GM13977 (cell line): ENCODE data around the gene DRC7.

Experiments
- DNase-seq: peaks from one replicate; pipeline ENCODE4 v3.0.0; 2012; ENCODE audit warnings: low spot score
- in situ Hi-C: fragments of 300-500 bp; cut with MboI; formaldehyde crosslinking; loops from one replicate; pipeline ENCODE4 v1.12.0; 2022; ENCODE audit warnings: low sequenced_read_pairs, low pct_unique_long_range_greater_than_20kb, mixed read lengths, inconsistent platforms; ENCODE audit not compliant: unreplicated experiment
- TF ChIP-seq, protein P1 (sequence below): IDR thresholded peaks from 2 replicates; pipeline ENCODE4 v1.5.1; 2012; ENCODE audit warnings: mild to moderate bottlenecking, control low read depth; ENCODE audit not compliant: insufficient read depth; ENCODE audit errors: extremely low read depth, missing control alignments

Gene DRC7

DNA sequence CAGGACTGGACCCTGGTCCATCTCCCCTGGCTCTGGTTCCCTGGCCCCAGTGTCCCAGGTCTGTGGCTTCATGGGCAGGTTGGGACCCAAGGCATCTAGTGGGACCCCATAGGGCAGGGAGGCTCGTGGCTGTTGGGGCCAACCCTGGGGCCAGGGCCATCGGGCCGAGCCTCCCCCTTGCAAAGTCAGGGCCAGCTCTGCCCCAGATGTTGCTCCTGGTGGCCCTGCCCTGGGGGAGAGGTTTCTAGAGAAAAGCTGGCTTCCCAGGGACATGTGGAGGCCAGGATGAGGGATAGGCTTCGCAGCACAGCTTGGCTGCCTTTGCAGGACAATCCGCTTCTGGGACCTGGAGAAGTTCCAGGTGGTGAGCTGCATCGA lies 57.6 kb downstream of the DRC7 start:
- no peak for DNase-seq
- TF ChIP-seq, protein P1, sequence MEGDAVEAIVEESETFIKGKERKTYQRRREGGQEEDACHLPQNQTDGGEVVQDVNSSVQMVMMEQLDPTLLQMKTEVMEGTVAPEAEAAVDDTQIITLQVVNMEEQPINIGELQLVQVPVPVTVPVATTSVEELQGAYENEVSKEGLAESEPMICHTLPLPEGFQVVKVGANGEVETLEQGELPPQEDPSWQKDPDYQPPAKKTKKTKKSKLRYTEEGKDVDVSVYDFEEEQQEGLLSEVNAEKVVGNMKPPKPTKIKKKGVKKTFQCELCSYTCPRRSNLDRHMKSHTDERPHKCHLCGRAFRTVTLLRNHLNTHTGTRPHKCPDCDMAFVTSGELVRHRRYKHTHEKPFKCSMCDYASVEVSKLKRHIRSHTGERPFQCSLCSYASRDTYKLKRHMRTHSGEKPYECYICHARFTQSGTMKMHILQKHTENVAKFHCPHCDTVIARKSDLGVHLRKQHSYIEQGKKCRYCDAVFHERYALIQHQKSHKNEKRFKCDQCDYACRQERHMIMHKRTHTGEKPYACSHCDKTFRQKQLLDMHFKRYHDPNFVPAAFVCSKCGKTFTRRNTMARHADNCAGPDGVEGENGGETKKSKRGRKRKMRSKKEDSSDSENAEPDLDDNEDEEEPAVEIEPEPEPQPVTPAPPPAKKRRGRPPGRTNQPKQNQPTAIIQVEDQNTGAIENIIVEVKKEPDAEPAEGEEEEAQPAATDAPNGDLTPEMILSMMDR: no peak
- in situ Hi-C loops: no loop called here

DNA sequence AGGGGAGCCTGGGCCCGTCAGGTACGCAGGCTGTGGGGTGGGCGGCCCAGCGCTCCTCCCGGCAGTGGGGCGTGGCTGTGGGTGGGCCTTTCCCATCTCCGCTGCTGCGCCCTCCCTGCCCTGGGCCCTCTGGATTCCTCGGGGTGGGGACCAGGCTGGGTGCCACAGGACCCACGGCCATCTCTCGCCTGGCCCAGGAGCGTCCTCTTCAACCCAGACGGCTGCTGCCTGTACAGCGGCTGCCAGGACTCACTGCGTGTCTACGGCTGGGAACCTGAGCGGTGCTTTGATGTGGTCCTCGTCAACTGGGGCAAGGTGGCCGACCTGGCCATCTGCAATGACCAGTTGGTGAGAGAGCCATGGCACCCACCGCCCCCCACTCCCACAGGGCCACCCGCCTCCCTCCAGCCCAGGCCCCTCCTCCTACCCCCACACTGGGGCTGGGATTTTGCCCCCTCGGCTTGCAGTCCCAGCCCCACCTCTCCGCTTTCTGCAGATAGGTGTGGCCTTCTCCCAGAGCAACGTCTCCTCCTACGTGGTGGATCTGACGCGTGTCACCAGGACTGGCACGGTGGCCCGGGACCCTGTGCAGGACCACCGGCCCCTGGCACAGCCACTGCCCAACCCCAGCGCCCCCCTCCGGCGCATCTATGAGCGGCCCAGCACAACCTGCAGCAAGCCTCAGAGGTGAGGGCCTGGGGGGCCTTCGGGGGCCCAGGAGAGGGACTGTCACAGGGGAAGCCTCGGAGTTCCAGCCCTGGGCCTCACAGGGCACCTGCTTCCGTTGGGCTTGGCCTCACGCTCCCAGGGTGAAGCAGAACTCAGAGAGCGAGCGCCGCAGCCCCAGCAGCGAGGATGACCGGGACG lies 58.2 kb downstream of the DRC7 start:
- TF ChIP-seq, protein P1: no peak
- in situ Hi-C loops: no loop called here
- DNase-seq: no peak

DNA sequence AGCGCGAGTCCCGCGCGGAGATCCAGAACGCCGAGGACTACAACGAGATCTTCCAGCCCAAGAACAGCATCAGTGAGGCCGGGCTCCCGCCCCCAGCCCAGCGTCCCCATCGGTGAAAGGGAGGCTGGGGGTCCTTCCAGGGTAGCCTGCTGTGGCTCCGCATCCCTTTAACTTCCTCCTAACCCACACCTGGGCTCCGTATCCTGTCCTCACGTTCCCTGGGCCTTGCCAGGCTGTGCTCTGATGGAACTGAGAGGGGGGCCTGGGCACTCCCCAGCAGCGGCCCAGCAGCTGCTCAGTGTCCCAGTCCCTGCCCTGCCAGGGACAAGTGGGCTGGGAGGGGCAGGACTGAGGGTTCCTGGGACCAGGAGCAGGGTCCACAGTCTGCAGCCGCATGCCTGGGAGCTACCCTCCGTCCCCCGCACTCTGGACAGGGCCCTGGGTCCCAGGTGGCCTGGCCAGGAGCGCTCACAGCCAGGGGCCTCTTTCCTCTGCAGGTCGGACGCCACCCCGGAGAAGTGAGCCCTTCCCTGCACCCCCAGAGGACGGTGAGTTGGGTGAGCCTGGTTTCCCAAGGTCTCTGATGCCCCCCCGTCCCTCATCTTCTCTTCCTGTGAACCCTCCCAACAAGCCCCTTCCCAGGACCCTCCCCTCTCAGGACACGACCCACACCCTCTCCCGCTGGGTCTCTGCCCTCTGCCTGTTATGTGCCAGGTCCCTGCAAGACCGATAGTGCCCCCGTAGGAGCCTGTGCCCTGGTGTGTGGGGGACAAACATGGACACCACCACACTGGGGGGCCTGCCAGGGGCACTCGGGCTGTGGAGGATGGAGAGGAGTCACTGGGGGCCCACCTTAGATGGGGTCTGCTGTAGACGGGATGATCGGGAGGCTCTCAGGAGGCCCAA lies 59.1 kb downstream of the DRC7 start:
- in situ Hi-C loops: no loop called here
- DNase-seq: no peak
- TF ChIP-seq, protein P1: no peak

DNA sequence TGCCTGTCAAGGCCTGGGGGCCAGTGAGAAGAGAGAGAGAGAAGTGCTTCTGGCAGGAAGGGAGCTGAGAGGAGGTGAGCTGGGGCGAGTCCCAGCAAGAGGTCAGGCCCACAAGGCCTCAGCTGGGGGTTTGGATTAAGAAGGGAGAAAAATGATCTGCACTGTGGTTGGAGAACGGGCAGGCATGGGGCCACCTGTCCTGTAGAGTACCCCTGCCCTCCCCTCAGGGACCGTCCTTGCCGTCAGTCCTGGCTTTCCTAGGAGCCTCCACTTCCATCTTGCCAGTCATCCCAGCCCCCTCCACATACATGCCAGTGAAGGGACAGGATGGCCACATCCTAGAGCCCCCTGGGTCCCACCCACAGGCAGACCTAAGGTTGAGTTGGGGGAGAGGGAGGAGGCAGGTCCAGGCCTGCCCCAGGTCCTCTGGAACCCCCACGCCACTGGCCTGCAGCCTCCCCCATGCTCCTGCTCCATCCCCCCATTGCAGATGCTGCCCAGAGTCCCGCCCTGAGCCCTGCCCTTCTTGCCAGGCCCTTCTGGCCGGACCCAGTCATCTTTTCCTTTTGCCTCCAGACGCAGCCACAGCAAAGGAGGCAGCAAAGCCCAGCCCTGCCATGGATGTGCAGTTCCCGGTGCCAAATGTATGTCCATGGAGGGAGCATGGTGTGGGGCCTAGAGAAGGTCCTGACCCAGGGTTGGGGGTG lies 59.9 kb downstream of the DRC7 start:
- no peak for DNase-seq
- in situ Hi-C loops: no loop called here
- TF ChIP-seq, protein P1: no peak

DNA sequence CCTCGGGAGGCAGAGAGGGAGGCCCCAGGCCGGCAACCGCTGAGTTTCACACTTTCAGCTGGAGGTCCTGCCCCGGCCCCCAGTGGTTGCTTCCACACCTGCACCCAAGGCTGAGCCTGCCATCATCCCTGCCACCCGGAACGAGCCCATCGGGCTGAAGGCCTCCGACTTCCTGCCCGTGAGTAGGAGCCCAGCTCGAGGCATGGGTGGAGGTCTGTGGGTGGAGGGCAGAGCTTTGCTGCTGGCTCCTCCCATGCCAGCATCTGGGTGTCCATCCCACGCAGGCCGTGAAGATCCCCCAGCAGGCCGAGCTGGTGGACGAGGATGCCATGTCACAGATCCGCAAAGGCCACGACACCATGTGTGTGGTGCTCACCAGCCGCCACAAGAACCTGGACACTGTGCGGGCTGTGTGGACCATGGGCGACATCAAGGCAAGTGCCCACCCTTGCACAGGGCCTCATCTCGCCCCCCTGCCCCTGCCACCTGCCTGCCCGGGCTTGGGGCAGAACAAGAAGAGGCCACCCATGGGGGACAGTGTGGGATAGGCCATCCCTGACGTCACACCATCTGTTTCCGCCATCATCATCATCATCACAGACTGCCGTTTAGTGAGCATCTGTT lies 60.6 kb downstream of the DRC7 start:
- in situ Hi-C loops: no loop called here
- no peak for DNase-seq
- TF ChIP-seq, protein P1: no peak
